HepG2 (cell line): Measurements from ENCODE around the gene FAF1. TPM values are rescaled to one million over a fixed set of nuclear protein-coding genes. Genes with fewer than 3 reads are reported as not detected.

Source experiments
- ATAC-seq: fragments of 200-7000 bp; cut with Tn5 transposase; 3 replicates; pipeline ENCODE4 v1.9.1; 2020; ENCODE audit warnings: mild to moderate bottlenecking, moderate library complexity
- BruUV-seq: library from RNA; stranded (reverse); fragments of 400-500 nt; replicated peaks from 2 replicates; lab custom pipeline; 2021; lab: Mats Ljungman, UMichigan
- CTCF ChIA-PET: fragments of 300-600 bp; formaldehyde crosslinking; extraction: SDS; loops from one replicate; lab custom pipeline; 2021; ENCODE audit warnings: low total read pairs, inconsistent platforms, low intra/inter-chr PET ratio; lab: Yijun Ruan, JAX
- POLR2A ChIA-PET: fragments of 350-600 bp; sonication (Branson Sonifier 250); formaldehyde crosslinking; loops from one replicate; lab custom pipeline; 2020; ENCODE audit warnings: antibody characterized with exemption, inconsistent platforms; lab: Yijun Ruan, JAX
- DNase-seq: peaks from one replicate; pipeline ENCODE4 v3.0.0-alpha.2; 2015; ENCODE audit warnings: low spot score
- FAIRE-seq: peaks from 3 replicates; lab custom pipeline; 2011; peaks lifted over from hg19 to GRCh38; lab: Jason Lieb, UNC
- H2AFZ ChIP-seq: one replicate; pipeline ENCODE4 v1.6.1; 2011; ENCODE audit warnings: low read length, inconsistent platforms
- H3K27ac ChIP-seq: fragments of 300-600 bp; 3 replicates; pipeline ENCODE4 v1.8.0; 2011; ENCODE audit warnings: mixed run types, mild to moderate bottlenecking, mixed read lengths, low read length, inconsistent platforms; ENCODE audit not compliant: insufficient read depth; ENCODE audit errors: extremely low read length
- H3K27me3 ChIP-seq, 2 experiments: fragments of 200-600 bp in 1 of 2; 2 replicates in 1 of 2; 3 replicates in 1 of 2; pipeline versions ENCODE4 v1.6.0 to v1.8.0; 2011; ENCODE audit warnings: low read length in 2 of 2, mild to moderate bottlenecking in 2 of 2, moderate library complexity in 2 of 2, inconsistent platforms in 1 of 2; ENCODE audit not compliant: insufficient read depth in 2 of 2, control insufficient read depth in 1 of 2
- H3K36me3 ChIP-seq, 2 experiments: fragments of 200-600 bp in 1 of 2; replicated peaks in 1 of 2; 2 replicates in 1 of 2; 3 replicates in 1 of 2; pipeline versions ENCODE4 v1.5.1 to v1.8.0; 2011; ENCODE audit warnings: low read length in 2 of 2, inconsistent platforms in 1 of 2; ENCODE audit not compliant: insufficient read depth in 2 of 2, control insufficient read depth in 1 of 2
- H3K4me1 ChIP-seq: 2 replicates; pipeline ENCODE4 v1.5.1; 2012; ENCODE audit warnings: low read length, inconsistent platforms; ENCODE audit not compliant: insufficient read depth
- H3K4me2 ChIP-seq: 2 replicates; pipeline ENCODE4 v1.6.0; 2011; ENCODE audit warnings: low read depth, low read length, inconsistent platforms
- H3K4me3 ChIP-seq, 3 experiments: fragments of 200-600 bp in 1 of 3; sonication (generic), shearing (Covaris generic) in 1 of 3; replicated peaks in 1 of 3; 2 replicates each; pipeline ENCODE4 v1.5.1; 2011 to 2016; ENCODE audit warnings: low read length in 3 of 3, inconsistent platforms in 2 of 3, low read depth in 2 of 3, mild to moderate bottlenecking in 2 of 3, control low read depth in 1 of 3, mixed read lengths in 1 of 3; ENCODE audit not compliant: insufficient read depth in 1 of 3
- H3K79me2 ChIP-seq: one replicate; pipeline ENCODE4 v1.6.1; 2011; ENCODE audit warnings: low read length, inconsistent platforms; ENCODE audit not compliant: insufficient read depth
- H3K9ac ChIP-seq: 2 replicates; pipeline ENCODE4 v1.6.0; 2011; ENCODE audit warnings: mild to moderate bottlenecking, low read depth, low read length, inconsistent platforms; ENCODE audit not compliant: insufficient read depth
- H3K9me3 ChIP-seq: 2 replicates; pipeline ENCODE4 v1.5.1; 2012; ENCODE audit warnings: mild to moderate bottlenecking, low read length
- H4K20me1 ChIP-seq: 2 replicates; pipeline ENCODE4 v1.6.0; 2011; ENCODE audit warnings: inconsistent platforms, mild to moderate bottlenecking, low read length, moderate library complexity; ENCODE audit not compliant: insufficient read depth
- CREB1 ChIP-seq, 2 experiments: fragments of 450-650 bp in 1 of 2; IDR thresholded peaks; 2 replicates each; pipeline ENCODE4 v1.6.1; 2016 to 2017; ENCODE audit warnings: control low read depth in 1 of 2, mild to moderate bottlenecking in 1 of 2, missing compliant biosample characterization in 1 of 2, missing genetic modification characterization in 1 of 2
- FOSL2 ChIP-seq: sonication (generic); formaldehyde crosslinking; IDR thresholded peaks from 2 replicates; pipeline ENCODE4 v1.4.0; 2020; ENCODE audit warnings: missing genetic modification reagents
- PBX2 ChIP-seq: IDR thresholded peaks from 2 replicates; pipeline ENCODE4 v1.6.1; 2016; ENCODE audit warnings: control low read depth
- SIN3A ChIP-seq: IDR thresholded peaks from 2 replicates; pipeline ENCODE4 v1.6.1; 2011; ENCODE audit warnings: low read depth, mild to moderate bottlenecking, control low read depth, low read length, borderline replicate concordance
- ZNF367 ChIP-seq: sonication (generic); formaldehyde crosslinking; IDR thresholded peaks from 2 replicates; pipeline ENCODE4 v1.4.0; 2020; ENCODE audit warnings: missing genetic modification reagents, borderline replicate concordance
- WGBS: methylation state at CpG from one replicate; pipeline ENCODE4 v1.1.6; 2017; ENCODE audit warnings: low lambda C conversion rate; 5-methylcytosine and 5-hydroxymethylcytosine counted together
- in situ Hi-C: cut with HindIII; loops from 2 replicates; pipeline ENCODE4 v1.10.0; 2017; ENCODE audit warnings: low pct_unique_long_range_greater_than_20kb; ENCODE audit not compliant: extremely low pct_ligation_motif_present
- intact Hi-C: fragments of 100-400 bp; cut with micrococcal nuclease; formaldehyde crosslinking; loops from one replicate; pipeline ENCODE4 v1.10.0; 2022; ENCODE audit not compliant: unreplicated experiment
- polyA plus RNA-seq, 8 experiments: library from polyadenylated mRNA; depleted of rRNA in 3 of 8; stranded (reverse) in 7 of 8; unstranded in 1 of 8; fragments of >200 nt; fragmentation: Illumina TruSeq in 4 of 8; extraction: Trizol in 4 of 8; gene quantifications; 2 replicates each; pipeline versions ENCODE4 v1.2.1 to v1.2.3, GENCODE V29; 2011 to 2016; ENCODE audit warnings: low read depth in 4 of 8, missing spikeins in 1 of 8, mixed read lengths in 1 of 8; ENCODE audit not compliant: insufficient read depth in 1 of 8
- total RNA-seq, 5 experiments: library from RNA; depleted of rRNA; stranded (reverse); fragments of >200 nt; fragmentation: Illumina TruSeq; extraction: Trizol; gene quantifications; 2 replicates each; pipeline ENCODE4 v1.2.3, GENCODE V29; 2016; ENCODE audit warnings: low read depth in 1 of 5

The FAF1 gene
- total and polyA plus RNA-seq, 2 of the 13 experiments (the other 11 are each of a cell fraction or from before 2014, with no cell fraction given), result 19.4 to 63.3 TPM

GRCh38 chr1:50967416-50968157 lies 7.5 kb upstream of the FAF1 start (continued):
- TF ChIP-seq ZNF367, result no peak
- no peak for TF ChIP-seq SIN3A
- no peak for TF ChIP-seq PBX2 (CRISPR knock-in tag)
- TF ChIP-seq, all 625 proteins: peak for 60

GRCh38 chr1:50966991-50967390 lies 6.9 kb upstream of the FAF1 start:
- no peak overlapping the region for H3K27ac ChIP-seq
- CTCF ChIA-PET, result no interaction called here
- no TSS peak for BruUV-seq
- POLR2A ChIA-PET, result no interaction called here
- no peak for ATAC-seq
- TF ChIP-seq CREB1 (IDR thresholded peaks at IDR 0.05) (no peak), CREB1 (CRISPR knock-in tag; IDR thresholded peaks at IDR 0.05) (0 out of 2 replicates have a peak, but pooled peaks have one; percentile 14), FOSL2 (CRISPR knock-in tag) (no peak)
- TF ChIP-seq, all 625 proteins: peak for 1
- H3K9me3 ChIP-seq, result no peaks in the 10 kb centered on the region
- DNase-seq (no peak), FAIRE-seq (no peak)
- H3K9ac ChIP-seq, result peak overlapping the region; percentile 93; the same call in 1 of the 2 replicates
- peak overlapping the region in 2 of 3 experiments; percentile 91 to 98; a peak in 3 of 6 replicates for H3K4me3 ChIP-seq
- WGBS, result 65% methylated on average over 3 of the region's 3 CpGs
- peak overlapping the region; percentile 68 for H3K4me2 ChIP-seq
- in situ Hi-C loops (no loop called here), intact Hi-C loops (no loop called here)
- H4K20me1 ChIP-seq, result no peaks in the 10 kb centered on the region
- peaks cover 31% of the 10 kb centered on the region for H3K79me2 ChIP-seq
- H3K36me3 ChIP-seq, result no peaks in the 10 kb centered on the region
- peaks cover 10% of the 10 kb centered on the region; the same call in 1 of the 2 replicates for H3K4me1 ChIP-seq
- peak overlapping the region; percentile 82 for H2AFZ ChIP-seq
- H3K27me3 ChIP-seq, result no peaks in the 10 kb centered on the region; a peak in 1 of 5 replicates
